ENCODE measurements around the gene TRERF1.

The TRERF1 gene

GRCh38 chr6:42306439-42307140, 145.1 kb downstream of the TRERF1 start:
- Histone ChIP-seq H3K4me1 (0 out of 20 replicates have a peak, but pooled peaks cover 0 to 8% (median 0%) of the 10 kb centered on the region in 10 experiments), H3K9me3 (replicated peaks in 1 of 11) (no peaks in the 10 kb centered on the region), H3K4me2 (no peak overlapping the region), H3K27ac (no peak overlapping the region), H3K27me3 (no peaks in the 10 kb centered on the region), H3K36me3 (peaks cover 0 to 9% (median under 1%) of the 10 kb centered on the region in 11 experiments; a peak in 4 of 22 replicates), H3K9ac (no peak overlapping the region), H4K20me1 (peaks cover 0 to 31% (median 4%) of the 10 kb centered on the region in 11 experiments; a peak in 8 of 22 replicates), H3K4me3 (no peak overlapping the region)
- TF ChIP-seq Cebpa-rat (IDR thresholded peaks at IDR 0.05), result no peak

GRCh38 chr6:42304053-42304712, 147.5 kb downstream of the TRERF1 start:
- TF ChIP-seq Cebpa-rat (IDR thresholded peaks at IDR 0.05), result no peak
- no peaks in the 10 kb centered on the region for H3K9me3 ChIP-seq (replicated peaks in 1 of 11)
- H4K20me1 ChIP-seq, result peaks cover 0 to 37% (median 4%) of the 10 kb centered on the region in 11 experiments; a peak in 8 of 22 replicates
- no peak overlapping the region for H3K9ac ChIP-seq
- no peak overlapping the region for H3K4me2 ChIP-seq
- H3K4me1 ChIP-seq, result 0 out of 20 replicates have a peak, but pooled peaks cover 0 to 8% (median 0%) of the 10 kb centered on the region in 10 experiments
- peaks cover 13 to 28% (median 17%) of the 10 kb centered on the region in 11 experiments for H3K36me3 ChIP-seq
- H3K4me3 ChIP-seq, result no peak overlapping the region
- no peaks in the 10 kb centered on the region for H3K27me3 ChIP-seq
- H3K27ac ChIP-seq, result no peak overlapping the region

GRCh38 chr6:42302411-42302810, 149.3 kb downstream of the TRERF1 start:
- no peak overlapping the region for H3K9ac ChIP-seq
- peaks cover 16 to 36% (median 29%) of the 10 kb centered on the region in 11 experiments for H3K36me3 ChIP-seq
- 0 out of 20 replicates have a peak, but pooled peaks cover 0 to 8% (median 0%) of the 10 kb centered on the region in 10 experiments for H3K4me1 ChIP-seq
- no peak overlapping the region for H3K27ac ChIP-seq
- H3K27me3 ChIP-seq, result no peaks in the 10 kb centered on the region
- no peak overlapping the region for H3K4me2 ChIP-seq
- no peak for TF ChIP-seq Cebpa-rat (IDR thresholded peaks at IDR 0.05)
- no peak overlapping the region for H3K4me3 ChIP-seq
- H3K9me3 ChIP-seq (replicated peaks in 1 of 11), result no peaks in the 10 kb centered on the region
- H4K20me1 ChIP-seq, result peaks cover 0 to 37% (median 4%) of the 10 kb centered on the region in 11 experiments; a peak in 8 of 22 replicates

- TF ChIP-seq Cebpa-rat (IDR thresholded peaks at IDR 0.05), result no peak
- peaks cover 0 to 37% (median 4%) of the 10 kb centered on the region in 11 experiments; a peak in 8 of 22 replicates for H4K20me1 ChIP-seq
- no peak overlapping the region for H3K27ac ChIP-seq
- no peak overlapping the region for H3K4me3 ChIP-seq
- peaks cover 20 to 39% (median 31%) of the 10 kb centered on the region in 11 experiments for H3K36me3 ChIP-seq
- H3K9me3 ChIP-seq (replicated peaks in 1 of 11), result no peaks in the 10 kb centered on the region
- H3K27me3 ChIP-seq, result no peaks in the 10 kb centered on the region
- H3K9ac ChIP-seq, result no peak overlapping the region
- H3K4me2 ChIP-seq, result no peak overlapping the region
- 0 out of 20 replicates have a peak, but pooled peaks cover 0 to 8% (median 0%) of the 10 kb centered on the region in 10 experiments for H3K4me1 ChIP-seq
These were observed 149.7 kb downstream of the TRERF1 start for GRCh38 chr6:42301986-42302385.

DNA sequence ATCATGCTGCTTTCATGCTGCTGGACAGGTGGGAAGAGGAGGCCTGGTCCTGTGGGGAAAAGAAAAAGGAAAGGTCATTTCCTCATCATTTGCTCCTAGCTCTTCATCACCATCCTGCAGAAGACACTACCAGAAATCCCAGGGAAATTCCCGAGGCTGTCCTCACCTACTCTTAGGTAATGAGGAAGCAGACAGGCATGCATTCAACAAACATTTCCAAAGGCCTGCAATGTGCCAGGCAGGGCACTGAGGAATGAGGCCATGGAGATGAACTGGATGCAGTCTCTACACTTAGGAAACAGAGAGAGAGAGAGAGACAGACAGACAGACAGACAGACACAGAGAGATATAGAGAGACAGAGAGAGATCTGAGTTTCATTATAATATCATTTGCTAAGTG, 151.0 kb downstream of the TRERF1 start:
- Histone ChIP-seq H3K27me3 (no peaks in the 10 kb centered on the region), H3K9ac (no peak overlapping the region), H3K36me3 (peaks cover 24 to 52% (median 39%) of the 10 kb centered on the region in 11 experiments), H3K9me3 (replicated peaks in 1 of 11) (no peaks in the 10 kb centered on the region), H3K27ac (no peak overlapping the region), H4K20me1 (peaks cover 0 to 28% (median 4%) of the 10 kb centered on the region in 11 experiments; a peak in 8 of 22 replicates), H3K4me3 (no peak overlapping the region), H3K4me2 (no peak overlapping the region), H3K4me1 (peaks cover 0 to 11% (median 2%) of the 10 kb centered on the region in 10 experiments; a peak in 12 of 20 replicates)
- no peak for TF ChIP-seq Cebpa-rat (IDR thresholded peaks at IDR 0.05)

- Histone ChIP-seq H3K27me3 (no peaks in the 10 kb centered on the region), H3K9me3 (replicated peaks in 1 of 11) (no peaks in the 10 kb centered on the region), H3K9ac (no peak overlapping the region), H3K27ac (no peak overlapping the region), H4K20me1 (peaks cover 0 to 25% (median 2%) of the 10 kb centered on the region in 11 experiments; a peak in 8 of 22 replicates), H3K4me2 (no peak overlapping the region), H3K4me1 (peaks cover 4 to 16% (median 7%) of the 10 kb centered on the region in 10 experiments; a peak in 18 of 20 replicates), H3K36me3 (peaks cover 24 to 57% (median 39%) of the 10 kb centered on the region in 11 experiments), H3K4me3 (no peak overlapping the region)
- no peak for TF ChIP-seq Cebpa-rat (IDR thresholded peaks at IDR 0.05)
These were observed 151.5 kb downstream of the TRERF1 start for GRCh38 chr6:42300185-42300584.

- Histone ChIP-seq H3K9ac (no peak overlapping the region), H3K27me3 (no peaks in the 10 kb centered on the region), H3K27ac (no peak overlapping the region), H3K4me1 (peaks cover 23 to 41% (median 31%) of the 10 kb centered on the region in 10 experiments), H4K20me1 (peaks cover 0 to 7% (median 0%) of the 10 kb centered on the region in 11 experiments; a peak in 3 of 22 replicates), H3K4me2 (no peak overlapping the region), H3K4me3 (no peak overlapping the region), H3K9me3 (replicated peaks in 1 of 11) (no peaks in the 10 kb centered on the region), H3K36me3 (peaks cover 24 to 81% (median 51%) of the 10 kb centered on the region in 11 experiments)
- TF ChIP-seq Cebpa-rat (IDR thresholded peaks at IDR 0.05), result no peak
These were observed 154.1 kb downstream of the TRERF1 start for GRCh38 chr6:42297661-42298060.

DNA sequence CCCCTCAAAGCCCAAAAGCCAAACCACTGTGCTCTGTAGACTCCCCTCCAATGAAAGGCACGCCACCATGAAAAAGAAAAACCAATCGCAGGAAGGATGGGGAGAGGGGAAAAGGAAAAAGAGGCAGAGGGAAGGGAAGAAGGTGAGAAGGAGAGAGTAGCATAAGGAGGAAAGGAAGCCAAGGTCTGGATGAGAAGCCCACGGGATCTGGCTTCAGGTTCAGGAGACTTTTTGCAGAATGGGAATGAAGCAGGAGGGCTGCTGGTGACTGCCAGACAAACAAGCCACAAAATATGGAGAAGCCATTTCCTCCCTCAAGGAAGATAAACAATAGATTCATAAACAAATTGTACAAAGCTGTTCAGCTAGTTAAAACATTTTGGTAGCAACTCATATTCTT, 155.1 kb downstream of the TRERF1 start:
- Histone ChIP-seq H3K9ac (no peak overlapping the region), H3K9me3 (replicated peaks in 1 of 11) (no peaks in the 10 kb centered on the region), H3K36me3 (peaks cover 27 to 91% (median 61%) of the 10 kb centered on the region in 11 experiments), H3K4me3 (no peak overlapping the region), H3K27me3 (no peaks in the 10 kb centered on the region), H4K20me1 (peaks cover 0 to 11% (median 0%) of the 10 kb centered on the region in 11 experiments; a peak in 2 of 22 replicates), H3K4me1 (peaks cover 23 to 44% (median 36%) of the 10 kb centered on the region in 10 experiments), H3K27ac (no peak overlapping the region), H3K4me2 (no peak overlapping the region)
- no peak for TF ChIP-seq Cebpa-rat (IDR thresholded peaks at IDR 0.05)

DNA sequence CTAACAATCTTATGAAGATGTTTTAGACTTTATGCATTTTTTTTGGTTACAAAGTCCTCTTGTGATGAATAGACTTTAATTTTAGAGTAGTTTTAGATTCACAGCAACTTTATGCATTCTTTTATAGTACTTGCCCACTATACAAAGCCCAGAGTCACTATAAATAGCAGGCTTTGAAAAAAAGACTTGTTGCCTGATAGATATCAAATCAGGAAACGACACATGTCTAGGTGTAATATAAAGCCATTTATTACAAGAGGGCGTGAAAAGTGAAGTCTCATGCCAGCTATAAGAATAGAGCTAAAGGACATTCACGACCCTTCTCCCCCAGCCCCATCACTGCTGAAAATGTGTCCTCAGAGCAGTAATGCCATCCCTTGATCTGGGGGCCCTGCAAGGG, 156.0 kb downstream of the TRERF1 start:
- H3K27ac ChIP-seq, result peak overlapping the region in 1 of 11 experiments; percentile 52; a peak in 2 of 22 replicates
- H4K20me1 ChIP-seq, result peaks cover 0 to 9% (median 0%) of the 10 kb centered on the region in 11 experiments; a peak in 2 of 22 replicates
- no peak overlapping the region for H3K4me3 ChIP-seq
- H3K9ac ChIP-seq, result 0 out of 22 replicates have a peak overlapping the region, but pooled peaks of 1 of the 11 experiments have one; percentile 14
- no peaks in the 10 kb centered on the region for H3K27me3 ChIP-seq
- H3K36me3 ChIP-seq, result peaks cover 27 to 94% (median 62%) of the 10 kb centered on the region in 11 experiments
- H3K4me1 ChIP-seq, result peaks cover 23 to 48% (median 36%) of the 10 kb centered on the region in 10 experiments
- TF ChIP-seq Cebpa-rat (IDR thresholded peaks at IDR 0.05), result no peak
- peak overlapping the region in 9 of 11 experiments; percentile 17 to 82 (median 62); a peak in 11 of 22 replicates for H3K4me2 ChIP-seq
- no peaks in the 10 kb centered on the region for H3K9me3 ChIP-seq (replicated peaks in 1 of 11)
